LNCaP clone FGC (cell line): ENCODE results near the gene HSCB.

Source experiments
- DNase-seq: peaks from one replicate; pipeline ENCODE4 v3.0.0-alpha.2; 2011; ENCODE audit warnings: low read depth
- H3K4me3 ChIP-seq: 2 replicates; pipeline ENCODE4 v1.5.1; 2011; ENCODE audit warnings: mild to moderate bottlenecking, low read depth, low read length, control low read depth
- CTCF ChIP-seq: IDR thresholded peaks from 2 replicates; pipeline ENCODE4 v1.5.1; 2012; ENCODE audit warnings: mild to moderate bottlenecking; ENCODE audit not compliant: control insufficient read depth, insufficient read depth; ENCODE audit errors: extremely low read depth

Gene HSCB

GRCh38 chr22:28766628-28767027, 24.8 kb downstream of the HSCB start:
- TF ChIP-seq CTCF: no peak
- DNase-seq: no peak
- H3K4me3 ChIP-seq: no peak overlapping the region

- DNase-seq: no peak
- TF ChIP-seq CTCF: no peak
- no peak overlapping the region for H3K4me3 ChIP-seq
Measured at GRCh38 chr22:28768701-28769393, 27.0 kb downstream of the HSCB start.

GRCh38 chr22:28769394-28770085, 27.7 kb downstream of the HSCB start:
- TF ChIP-seq CTCF: no peak
- no peak overlapping the region for H3K4me3 ChIP-seq
- DNase-seq: no peak

GRCh38 chr22:28771195-28771791, 29.5 kb downstream of the HSCB start:
- no peak overlapping the region for H3K4me3 ChIP-seq
- no peak for DNase-seq
- TF ChIP-seq CTCF: no peak

GRCh38 chr22:28772633-28773460, 31.0 kb downstream of the HSCB start, which contains the start of gene CCDC117:
TSS of gene CCDC117 (plus strand) at chr22:28772695. CDS start at chr22:28772850, 155 bp downstream.
- DNase-seq: peak; percentile 86
- peak; percentile 25; the same call in 1 of the 2 replicates for TF ChIP-seq CTCF
- peak within 1 kb of the TSS; percentile 66 for H3K4me3 ChIP-seq

DNA sequence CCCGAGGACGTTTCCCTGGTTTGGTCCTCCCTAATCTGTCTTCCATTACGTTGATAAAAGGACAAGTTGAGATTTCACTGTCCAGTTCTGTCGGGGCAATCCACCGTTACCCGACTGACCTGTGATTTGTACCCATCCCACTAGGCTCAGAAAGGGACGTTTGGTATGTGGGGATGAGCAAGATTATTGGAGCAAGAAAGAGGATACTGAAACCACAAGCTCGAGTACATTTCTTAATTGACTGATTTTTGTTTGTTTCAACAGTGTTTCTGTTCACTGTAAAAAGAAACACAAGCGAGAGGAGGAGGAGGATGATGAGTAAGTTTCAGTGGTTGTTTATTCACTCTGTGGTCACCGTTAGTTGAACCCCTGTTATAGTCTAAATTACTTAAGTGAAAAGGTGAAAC, 31.6 kb downstream of the HSCB start:
- DNase-seq: no peak
- TF ChIP-seq CTCF: no peak
- H3K4me3 ChIP-seq: peak overlapping the region; percentile 66
